SKM-1 (cell line): ENCODE results near the gene AP4M1.

Source experiments
- DNase-seq: peaks from one replicate; lab custom pipeline; 2025; ENCODE audit not compliant: unreplicated experiment; lab: John Stamatoyannopoulos, UW

The AP4M1 gene

DNA sequence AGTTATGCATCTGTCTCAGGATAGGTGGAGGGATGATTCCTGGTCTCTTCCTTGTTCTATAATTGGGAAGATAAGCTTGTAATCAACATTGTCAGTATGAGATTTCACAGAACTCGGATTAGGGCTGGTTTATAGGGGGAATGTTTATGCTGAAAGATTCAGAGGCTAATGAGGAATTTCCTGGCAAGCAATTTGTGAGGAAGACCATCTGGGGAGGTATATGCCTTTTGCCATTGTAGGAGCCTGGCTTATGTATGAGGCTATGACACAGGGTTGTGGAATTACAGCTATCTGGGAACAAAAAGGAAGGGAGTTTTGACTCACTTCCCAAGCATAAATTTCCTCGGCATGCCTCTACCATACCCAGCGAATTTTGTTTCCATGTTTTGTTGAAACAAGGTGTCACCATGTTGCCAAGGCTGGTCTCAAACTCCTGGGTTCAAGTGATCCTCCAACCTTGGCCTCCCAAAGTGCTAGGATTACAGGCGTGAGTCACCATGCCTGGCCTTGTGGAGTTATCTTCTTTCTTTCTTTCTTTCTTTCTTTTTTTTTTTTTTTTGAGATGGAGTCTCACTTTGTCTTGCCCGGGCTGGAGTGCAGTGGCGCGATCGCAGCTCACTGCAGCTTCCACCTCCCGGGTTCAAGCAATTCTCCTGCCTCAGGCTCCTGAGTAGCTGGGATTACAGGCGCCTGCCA is 14.2 kb upstream of the AP4M1 start:
- DNase-seq: no peak

GRCh38 chr7:100088095-100088620 is 13.3 kb upstream of the AP4M1 start:
- no peak for DNase-seq

GRCh38 chr7:100088621-100089457 is 12.6 kb upstream of the AP4M1 start, which contains the start of gene COPS6:
Gene COPS6 (plus strand): TSS chr7:100088969. CDS start chr7:100088991, 22 bp downstream.
- peak; percentile 43 for DNase-seq

- no peak for DNase-seq
Observed at GRCh38 chr7:100089458-100090196, 11.8 kb upstream of the AP4M1 start.

DNA sequence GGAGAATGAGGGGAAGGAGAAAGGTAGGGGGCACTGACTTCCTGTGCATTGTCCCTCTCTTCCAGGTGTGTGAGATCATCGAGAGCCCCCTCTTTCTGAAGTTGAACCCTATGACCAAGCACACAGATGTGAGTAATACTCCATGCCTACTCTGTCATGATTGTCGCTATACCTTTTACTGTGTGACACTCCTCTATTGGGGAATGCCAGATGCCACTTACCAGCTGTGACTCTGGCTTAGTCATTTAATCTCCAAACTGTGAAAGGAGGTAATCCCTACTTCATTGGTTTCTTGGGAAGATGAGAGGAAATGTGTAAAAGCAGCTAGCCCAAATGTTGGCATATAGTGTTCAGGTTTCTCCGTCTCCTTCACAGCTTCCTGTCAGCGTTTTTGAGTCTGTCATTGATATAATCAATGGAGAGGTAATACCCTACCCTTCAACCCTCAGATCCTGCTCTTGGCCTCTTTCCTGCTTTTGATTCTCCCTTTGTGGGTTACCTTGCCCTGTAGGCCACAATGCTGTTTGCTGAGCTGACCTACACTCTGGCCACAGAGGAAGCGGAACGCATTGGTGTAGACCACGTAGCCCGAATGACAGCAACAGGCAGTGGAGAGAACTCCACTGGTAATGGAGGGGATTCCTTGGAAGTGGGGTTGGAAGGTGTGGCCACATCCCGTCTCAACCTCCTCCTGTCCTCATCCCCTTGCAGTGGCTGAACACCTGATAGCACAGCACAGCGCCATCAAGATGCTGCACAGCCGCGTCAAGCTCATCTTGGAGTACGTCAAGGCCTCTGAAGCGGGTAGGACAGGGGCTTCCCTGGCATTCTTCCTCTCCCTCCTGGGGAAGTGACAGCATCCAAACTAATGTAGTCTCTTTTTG is 10.7 kb upstream of the AP4M1 start:
- no peak for DNase-seq

- DNase-seq: no peak
Observed at GRCh38 chr7:100091411-100092181, 9.8 kb upstream of the AP4M1 start.

DNA sequence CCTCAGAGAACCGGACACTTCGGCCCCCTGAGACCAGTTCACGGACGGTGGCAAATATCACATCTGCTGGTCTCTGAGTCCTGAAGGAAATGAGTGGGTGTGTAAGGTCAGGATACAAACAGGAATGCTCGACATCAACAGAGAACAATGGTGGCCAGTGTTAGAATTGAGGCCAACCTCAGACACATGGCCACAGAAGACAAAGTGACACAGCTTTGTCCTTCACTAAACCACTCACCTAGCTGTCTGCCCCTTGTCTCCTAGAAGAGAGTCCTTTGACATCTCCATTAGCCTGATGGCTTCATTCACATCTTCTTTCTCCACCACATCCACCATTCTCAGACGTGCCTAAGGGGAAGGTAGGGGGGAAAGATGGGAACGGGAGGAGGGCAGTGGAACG is 8.4 kb upstream of the AP4M1 start:
- DNase-seq: no peak

DNA sequence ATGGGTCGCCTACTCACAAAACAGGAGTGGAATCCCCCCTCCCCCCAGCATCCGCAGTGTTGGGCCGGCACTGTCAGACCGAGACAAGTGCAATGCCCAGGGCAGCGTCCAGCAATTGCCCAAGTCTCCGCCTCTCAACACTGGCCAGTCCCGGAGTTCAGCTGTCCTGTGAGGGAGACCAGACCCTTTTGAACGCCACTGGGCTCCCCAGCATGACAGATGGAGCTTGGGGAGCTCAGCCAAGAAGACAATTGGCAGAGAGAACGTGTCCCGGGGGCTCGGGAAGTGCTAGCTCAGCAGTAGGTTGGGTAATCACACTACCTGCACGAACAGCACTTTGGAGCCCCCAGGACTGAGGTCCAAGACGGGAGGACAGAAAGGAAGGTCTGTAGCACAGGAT is 7.9 kb upstream of the AP4M1 start:
- no peak for DNase-seq

GRCh38 chr7:100093925-100094486 is 7.4 kb upstream of the AP4M1 start:
- DNase-seq: no peak

GRCh38 chr7:100095289-100095688 is 6.2 kb upstream of the AP4M1 start:
- DNase-seq: no peak

- DNase-seq: no peak
Observed at GRCh38 chr7:100095704-100096103, 5.7 kb upstream of the AP4M1 start.

DNA sequence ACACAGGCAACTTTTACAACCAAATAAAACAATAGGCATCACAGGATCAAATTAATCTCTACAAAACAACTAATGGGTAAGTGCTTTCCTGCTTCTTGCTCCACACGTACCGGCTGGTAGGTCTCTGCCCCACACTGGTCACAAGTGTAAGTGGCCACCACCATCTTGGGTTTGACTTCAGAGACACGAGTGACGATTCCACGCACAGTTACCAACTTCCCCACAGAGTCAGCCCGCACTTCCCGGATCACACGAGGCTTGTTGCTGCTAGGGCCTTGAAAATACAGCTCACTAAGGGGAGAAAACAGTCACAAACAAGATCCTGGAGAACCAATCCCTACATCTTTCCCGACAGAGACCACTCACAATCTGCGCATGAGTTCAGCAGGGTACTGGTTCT is 2.5 kb upstream of the AP4M1 start:
- no peak for DNase-seq

DNA sequence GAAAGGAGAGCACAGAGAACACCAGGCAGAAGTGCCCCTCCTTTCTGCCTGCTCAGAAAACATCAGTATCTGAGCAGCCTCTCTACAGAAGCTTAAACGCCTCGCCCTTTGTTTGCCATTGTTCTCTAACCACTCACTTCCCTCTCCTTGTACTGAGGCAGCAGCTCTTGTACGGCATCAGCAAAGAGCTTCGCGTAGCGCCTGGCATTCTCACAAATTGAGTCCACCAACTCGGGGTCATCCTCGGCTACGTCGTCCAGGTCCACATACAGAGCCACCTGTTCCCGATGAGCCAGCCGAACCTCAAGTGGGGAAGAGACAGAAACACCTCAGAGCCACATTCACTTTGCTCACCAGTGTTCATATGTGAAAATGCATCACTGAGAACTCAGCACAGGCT is 2.0 kb upstream of the AP4M1 start:
- DNase-seq: no peak

DNA sequence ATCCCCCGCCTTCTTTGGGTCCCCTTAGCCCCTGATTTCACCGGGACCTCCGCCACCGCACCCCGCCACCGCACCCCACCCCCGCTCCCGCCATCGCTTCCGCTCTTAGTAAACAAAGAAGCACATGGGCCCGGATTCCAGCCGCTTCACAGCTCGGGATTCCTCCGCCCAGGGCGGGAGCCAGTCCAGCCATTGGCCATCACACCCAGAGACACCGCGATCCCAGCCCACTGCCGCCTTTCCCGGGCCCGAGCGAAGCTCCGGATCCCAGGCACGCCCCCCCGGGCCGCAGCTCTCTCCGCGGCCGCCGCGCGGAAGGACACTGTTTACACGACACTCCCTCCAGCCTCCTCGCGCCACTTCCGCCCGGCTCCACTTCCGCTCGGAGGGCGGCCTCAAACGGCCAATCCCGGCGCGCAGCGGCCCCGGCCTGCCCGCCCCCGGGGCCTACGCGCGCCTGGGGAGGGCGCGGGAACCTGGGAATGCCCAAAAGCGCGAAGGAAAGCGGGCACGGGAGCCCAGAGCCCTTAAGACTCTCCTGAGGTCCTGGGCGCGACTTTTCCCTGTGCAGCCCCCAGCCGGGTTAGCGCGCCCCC is 925 bp upstream of the AP4M1 start:
- peak; percentile 64 for DNase-seq

- DNase-seq: no peak
Observed at GRCh38 chr7:100102950-100103840, 1.8 kb downstream of the AP4M1 start.

DNA sequence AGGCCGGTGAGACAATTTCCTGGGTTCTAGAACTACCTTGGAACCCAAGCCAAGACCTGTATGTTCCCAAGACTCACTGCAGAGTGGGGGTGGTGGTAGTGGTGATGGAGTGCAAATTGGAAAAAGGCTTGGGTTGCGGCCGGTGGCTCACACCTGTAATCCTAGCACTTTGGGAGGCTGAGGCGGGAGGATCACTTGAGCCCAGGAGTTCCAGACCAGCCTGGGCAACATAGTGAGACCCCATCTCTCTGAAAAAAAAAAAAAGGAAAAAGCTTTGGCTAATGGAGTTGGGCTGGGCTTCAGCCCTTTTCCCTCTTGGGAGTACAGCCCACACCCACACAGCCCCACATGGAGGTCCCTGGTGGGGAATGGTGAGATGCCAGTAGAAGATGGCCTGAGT is 4.1 kb downstream of the AP4M1 start:
- DNase-seq: no peak

- no peak for DNase-seq
Observed at GRCh38 chr7:100106633-100107032, 5.2 kb downstream of the AP4M1 start.

GRCh38 chr7:100107125-100107737 is 5.8 kb downstream of the AP4M1 start:
- DNase-seq: no peak
